NCI-H460 (cell line): ENCODE results near the gene SYT8. TPM values are rescaled to one million over a fixed set of nuclear protein-coding genes. Genes with fewer than 3 reads are reported as not detected.
"Not testable (repeated sequence)": the region's sequence is repeated elsewhere in the genome, so short reads cannot be mapped to it uniquely, and the experiment has no call there.

Source experiments
- DNase-seq: peaks from one replicate; pipeline ENCODE4 v3.0.0-alpha.2; 2016; ENCODE audit warnings: low read depth; ENCODE audit errors: extremely low read depth
- small RNA-seq, 2 experiments: library from RNA; depleted of rRNA; stranded (forward); fragments of <200 nt; gene quantifications; one replicate each; pipeline ENCODE3, GENCODE V24; 2014
- total RNA-seq: library from RNA; depleted of rRNA; stranded (reverse); fragments of >200 nt; shearing (Covaris generic); gene quantifications from 2 replicates; pipeline ENCODE4 v1.2.3, GENCODE V29; 2014; rRNA removed

Gene SYT8
- total RNA-seq, 1 experiment from 2014 or later: not detected

DNA sequence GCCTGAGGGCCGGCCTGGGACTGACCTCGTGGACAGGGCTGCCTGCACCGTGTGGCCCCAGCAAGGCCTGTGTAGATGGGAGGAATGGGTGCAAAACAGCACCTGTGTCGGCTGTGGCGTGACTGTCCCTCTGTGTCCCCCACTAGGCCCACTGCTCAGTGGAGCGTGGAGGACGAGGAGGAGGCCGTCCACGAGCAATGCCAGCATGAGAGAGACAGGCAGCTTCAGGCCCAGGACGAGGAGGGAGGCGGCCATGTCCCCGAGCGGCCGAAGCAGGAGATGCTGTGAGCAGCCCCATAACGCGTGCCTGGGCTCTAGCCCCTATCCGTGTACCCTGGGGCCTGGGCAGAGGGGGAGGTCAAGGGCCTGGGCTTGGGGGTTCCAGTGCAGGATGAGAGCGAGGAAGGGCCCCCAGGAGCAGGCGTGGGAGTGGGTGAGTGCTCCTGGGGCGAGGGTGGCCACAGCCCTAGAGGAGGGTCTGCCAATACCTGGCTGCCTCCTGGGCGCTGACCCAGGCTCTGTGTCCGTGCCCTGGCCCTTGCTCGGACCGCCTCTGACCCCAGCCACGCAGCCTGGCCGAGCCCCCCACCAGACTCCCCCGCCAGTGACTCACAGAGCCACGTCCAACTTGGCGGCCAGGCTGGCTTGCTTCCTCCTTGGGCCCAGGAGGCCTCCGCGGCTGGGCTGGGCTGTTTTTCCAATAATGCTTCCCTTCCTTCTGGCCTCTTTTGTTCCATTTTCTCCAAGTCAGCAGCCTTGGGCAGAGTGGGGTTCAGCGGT lies 45.3 kb downstream of the SYT8 start:
- DNase-seq: no peak

DNA sequence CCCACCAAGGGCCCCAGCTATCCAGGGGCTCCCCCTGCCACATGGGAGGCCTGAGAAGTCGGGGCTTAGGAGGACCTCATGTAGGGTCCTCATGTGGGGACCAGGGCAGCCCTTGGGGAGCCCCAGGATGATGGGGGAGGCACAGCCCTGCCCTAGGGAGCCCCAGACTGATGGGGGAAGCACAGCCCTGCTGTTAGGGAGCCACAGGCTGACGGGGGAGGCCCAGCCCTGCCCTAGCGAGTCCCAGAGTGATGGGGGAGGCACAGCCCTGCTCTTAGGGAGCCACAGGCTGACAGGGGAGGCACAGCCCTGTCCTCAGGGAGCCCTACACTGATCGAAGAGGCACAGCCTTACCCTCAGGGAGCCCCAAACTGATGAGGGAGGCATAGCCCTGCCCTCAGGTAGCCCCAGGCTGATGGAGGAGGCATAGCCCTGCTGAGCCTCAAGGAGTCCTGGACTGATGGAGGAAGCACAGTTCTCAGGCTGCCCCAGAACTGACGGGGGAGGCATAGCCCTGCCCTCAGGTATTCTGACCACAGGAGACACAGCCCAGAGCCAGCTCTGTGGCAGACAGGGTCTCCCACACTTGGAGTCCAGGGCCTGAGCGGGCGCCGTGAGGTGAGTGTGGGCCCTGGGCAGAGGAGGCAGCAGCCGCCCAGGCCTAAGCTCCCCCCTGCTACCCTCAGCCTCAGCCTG lies 46.1 kb downstream of the SYT8 start:
- no peak for DNase-seq

DNA sequence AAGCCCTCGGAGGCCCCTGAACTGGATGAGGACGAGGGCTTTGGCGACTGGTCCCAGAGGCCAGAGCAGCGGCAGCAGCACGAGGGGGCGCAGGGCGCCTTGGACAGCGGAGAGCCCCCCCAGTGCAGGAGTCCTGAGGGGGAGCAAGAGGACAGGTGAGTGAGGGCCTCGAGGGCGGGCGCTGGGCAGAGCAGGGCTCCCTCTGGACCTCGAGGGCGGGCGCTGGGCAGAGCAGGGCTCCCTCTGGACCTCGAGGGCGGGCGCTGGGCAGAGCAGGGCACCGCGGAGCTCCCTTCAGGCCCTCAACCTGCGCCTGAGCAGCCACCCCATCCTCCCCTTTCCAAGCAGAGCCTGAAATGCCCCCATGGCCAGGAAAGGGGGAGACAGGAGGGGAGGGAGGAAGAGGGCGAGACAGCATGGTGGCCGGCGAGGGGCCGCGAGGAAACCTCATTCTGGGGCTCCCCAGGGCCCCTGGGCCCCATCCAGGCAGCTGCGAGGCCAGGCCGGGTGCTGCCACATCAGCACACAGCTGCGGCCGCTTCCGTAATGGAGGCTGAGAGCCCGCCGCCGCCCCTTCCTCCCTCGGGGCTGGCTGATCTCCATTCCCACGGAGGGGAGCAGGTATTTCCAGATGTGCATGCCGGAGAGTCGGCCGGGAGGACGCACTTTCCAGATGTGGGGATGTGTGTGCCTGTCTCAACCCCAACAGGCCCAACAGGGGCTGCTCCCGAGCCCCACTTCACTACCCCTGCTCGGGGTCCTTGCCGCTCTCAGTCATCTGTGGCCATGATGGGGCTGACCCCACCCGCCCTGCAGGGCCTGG lies 46.9 kb downstream of the SYT8 start:
- no peak for DNase-seq

DNA sequence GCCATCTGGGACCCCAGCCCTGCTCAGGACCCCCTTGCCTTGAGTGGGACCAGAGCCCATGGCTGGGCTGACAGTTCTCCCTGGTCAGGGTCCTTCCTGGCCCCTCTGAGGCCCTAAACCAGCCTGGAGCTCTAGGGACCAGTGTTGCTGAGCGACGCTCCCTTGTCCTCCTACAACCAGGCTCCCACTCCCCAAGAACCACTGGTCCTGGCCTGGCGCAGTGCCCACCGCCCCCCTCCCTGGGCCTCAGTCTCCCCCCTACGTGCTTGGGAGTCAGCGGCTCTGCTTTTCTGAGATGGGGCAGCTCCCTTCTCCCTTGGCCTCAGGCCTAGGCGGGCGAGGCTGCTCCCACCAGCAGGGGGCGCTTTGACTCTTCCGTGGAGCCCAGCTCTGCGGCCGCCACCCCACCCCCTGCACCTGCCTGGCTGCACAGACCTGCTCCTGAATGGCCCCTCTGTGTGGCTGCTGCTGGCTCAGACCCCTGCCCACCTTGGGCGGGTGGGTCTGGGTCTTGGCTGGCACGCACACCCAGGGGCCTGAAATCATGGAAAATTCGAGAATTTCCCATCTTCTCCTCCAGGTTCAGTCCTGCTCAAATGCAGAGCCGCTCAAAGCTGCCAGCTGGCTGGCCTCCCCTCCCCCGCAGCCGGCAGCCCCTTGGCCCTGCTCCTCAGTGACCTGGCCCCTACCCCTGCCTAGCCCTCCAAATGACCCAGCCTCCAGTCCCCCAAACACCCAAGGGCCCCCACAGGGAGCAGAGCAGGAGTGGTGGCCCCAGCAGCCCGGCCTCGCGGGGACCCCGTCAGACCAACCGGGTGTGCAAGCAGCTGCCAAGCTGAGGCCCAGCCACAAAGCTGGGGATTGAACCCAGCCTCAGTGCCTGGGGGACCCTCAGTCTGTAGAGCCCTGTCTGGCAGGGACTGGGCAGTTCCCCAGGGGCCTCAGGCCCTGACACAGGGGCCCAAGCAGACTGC lies 47.8 kb downstream of the SYT8 start:
- DNase-seq: peak; percentile 36

DNA sequence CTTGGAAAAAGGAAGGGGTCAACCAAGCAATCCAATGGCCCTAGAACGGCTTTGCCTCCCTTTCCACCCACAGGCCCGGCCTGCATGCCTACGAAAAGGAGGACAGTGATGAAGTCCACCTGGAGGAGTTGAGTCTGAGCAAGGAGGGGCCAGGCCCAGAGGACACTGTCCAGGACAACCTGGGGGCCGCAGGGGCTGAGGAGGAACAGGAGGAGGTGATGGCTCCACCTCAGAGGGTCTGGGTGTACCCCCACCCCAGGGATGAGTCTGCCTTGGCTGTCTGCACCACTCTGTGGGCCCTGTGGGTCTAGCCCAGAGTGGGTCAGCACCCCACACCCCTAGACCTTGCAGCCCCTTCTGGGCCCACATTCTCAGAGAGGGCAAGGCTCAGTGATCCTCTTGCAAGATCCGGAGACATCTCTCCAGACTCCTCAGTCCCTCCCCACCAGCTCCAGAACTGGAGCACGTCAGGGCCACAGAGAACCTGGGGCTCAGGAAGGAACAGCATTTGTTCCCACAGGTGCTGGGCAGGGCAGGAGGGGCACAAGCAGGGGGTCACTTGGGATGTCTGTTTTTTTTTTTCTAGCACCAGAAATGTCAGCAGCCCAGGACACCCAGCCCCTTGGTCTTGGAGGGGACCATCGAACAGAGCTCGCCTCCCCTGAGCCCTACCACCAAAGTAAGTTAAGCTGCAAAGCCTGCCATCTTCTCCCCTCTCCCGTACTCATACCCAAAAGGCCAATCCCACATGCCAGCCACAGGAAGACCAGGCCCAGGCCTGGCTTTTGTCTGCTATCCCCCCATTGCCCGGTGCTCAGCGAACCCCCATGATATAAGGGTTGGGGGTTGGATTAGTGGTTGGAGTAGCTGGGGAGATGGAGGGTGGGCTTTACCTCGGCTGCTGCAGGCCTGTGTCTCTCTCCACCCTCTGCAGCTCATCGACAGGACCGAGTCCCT lies 48.8 kb downstream of the SYT8 start:
- no peak for DNase-seq

DNA sequence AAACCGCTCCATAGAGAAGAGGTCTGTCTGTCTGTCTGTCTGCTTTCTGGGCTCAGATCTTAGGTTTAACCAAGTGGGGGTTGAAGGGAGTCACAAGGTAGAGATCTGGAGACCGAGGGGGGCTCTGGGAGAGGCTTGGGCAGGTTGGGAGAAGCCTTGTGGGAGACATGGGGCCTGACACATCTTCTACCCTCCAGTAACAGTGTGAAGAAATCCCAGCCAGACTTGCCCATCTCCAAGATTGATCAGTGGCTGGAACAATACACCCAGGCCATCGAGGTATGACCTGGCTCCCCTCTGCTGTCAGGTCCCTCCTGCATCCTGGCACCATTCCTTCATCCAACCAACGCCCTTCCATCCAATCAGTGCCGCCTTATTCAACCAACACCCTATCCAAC lies 49.5 kb downstream of the SYT8 start:
- no peak for DNase-seq

DNA sequence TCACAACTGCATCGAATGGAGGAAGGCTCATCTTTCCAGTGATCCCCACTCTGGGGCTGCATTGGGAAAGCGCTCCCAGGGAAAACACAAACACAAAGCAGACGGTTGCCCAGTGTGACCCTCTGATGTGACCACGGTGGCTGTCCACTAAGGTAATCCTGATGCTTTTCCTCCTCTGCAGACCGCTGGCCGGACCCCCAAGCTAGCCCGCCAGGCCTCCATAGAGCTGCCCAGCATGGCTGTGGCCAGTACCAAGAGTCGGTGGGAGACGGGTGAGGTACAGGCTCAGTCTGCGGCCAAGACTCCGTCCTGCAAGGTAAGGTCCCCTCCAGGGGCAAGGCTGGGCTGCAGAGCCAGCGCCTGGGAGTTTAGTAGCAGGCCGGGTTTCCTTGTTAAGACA lies 51.8 kb downstream of the SYT8 start:
- not testable (repeated sequence) for DNase-seq

Small RNA genes within 50 kb of the gene (small RNA-seq; reads per million reads assigned to genes)
- gene AC051649.1: 0 reads per million in 2 experiments
- gene MIR4298: 0 reads per million in 2 experiments

Other genes with a start within 250 kb of the SYT8 start
- gene KRTAP5-1, start 249.7 kb upstream of the SYT8 start, total RNA-seq: not detected in 2 replicates
- gene KRTAP5-2, start 236.7 kb upstream of the SYT8 start, total RNA-seq: not detected in 2 replicates
- gene KRTAP5-3, start 226.5 kb upstream of the SYT8 start, total RNA-seq: not detected in 2 replicates
- not detected in 2 replicates for gene KRTAP5-4, start 212.9 kb upstream of the SYT8 start, total RNA-seq
- gene KRTAP5-5, start 205.2 kb upstream of the SYT8 start, total RNA-seq: not detected in 2 replicates
- not detected in 2 replicates for gene KRTAP5-6, start 137.8 kb upstream of the SYT8 start, total RNA-seq
- 0.49 and 1.0 TPM in 2 replicates for gene IFITM10, start 84.4 kb upstream of the SYT8 start, total RNA-seq
- 358 and 367 TPM in 2 replicates for gene CTSD, start 71.1 kb upstream of the SYT8 start, total RNA-seq
- gene TNNI2, start 4.0 kb downstream of the SYT8 start, total RNA-seq: not detected in 2 replicates
- not detected in 2 replicates for gene LSP1, start 18.1 kb downstream of the SYT8 start, total RNA-seq
- not detected in 2 replicates for gene PRR33, start 56.9 kb downstream of the SYT8 start, total RNA-seq
- gene TNNT3, start 84.7 kb downstream of the SYT8 start, total RNA-seq: not detected in 2 replicates
- gene MRPL23, start 112.3 kb downstream of the SYT8 start, total RNA-seq: 74.9 and 80.3 TPM in 2 replicates
- gene H19, start 162.9 kb downstream of the SYT8 start, total RNA-seq: 0.40 and 1.5 TPM in 2 replicates